Activated T-helper 9 cell treated with anti-CD3 and anti-CD28 coated beads, Interleukin-2, amount 50 U/mL, for 16 hours (primary cell): ENCODE measurements around the gene ATAD3C.
"Not testable (repeated sequence)": the region's sequence is repeated elsewhere in the genome, so short reads cannot be mapped to it uniquely, and the experiment has no call there.

Experiments used
- DNase-seq: peaks from one replicate; pipeline ENCODE4 v3.0.0-alpha.2; 2020; ENCODE audit warnings: low read depth

Gene ATAD3C

GRCh38 chr1:1419363-1419812 lies 30.1 kb upstream of the ATAD3C start:
- DNase-seq: no peak

DNA sequence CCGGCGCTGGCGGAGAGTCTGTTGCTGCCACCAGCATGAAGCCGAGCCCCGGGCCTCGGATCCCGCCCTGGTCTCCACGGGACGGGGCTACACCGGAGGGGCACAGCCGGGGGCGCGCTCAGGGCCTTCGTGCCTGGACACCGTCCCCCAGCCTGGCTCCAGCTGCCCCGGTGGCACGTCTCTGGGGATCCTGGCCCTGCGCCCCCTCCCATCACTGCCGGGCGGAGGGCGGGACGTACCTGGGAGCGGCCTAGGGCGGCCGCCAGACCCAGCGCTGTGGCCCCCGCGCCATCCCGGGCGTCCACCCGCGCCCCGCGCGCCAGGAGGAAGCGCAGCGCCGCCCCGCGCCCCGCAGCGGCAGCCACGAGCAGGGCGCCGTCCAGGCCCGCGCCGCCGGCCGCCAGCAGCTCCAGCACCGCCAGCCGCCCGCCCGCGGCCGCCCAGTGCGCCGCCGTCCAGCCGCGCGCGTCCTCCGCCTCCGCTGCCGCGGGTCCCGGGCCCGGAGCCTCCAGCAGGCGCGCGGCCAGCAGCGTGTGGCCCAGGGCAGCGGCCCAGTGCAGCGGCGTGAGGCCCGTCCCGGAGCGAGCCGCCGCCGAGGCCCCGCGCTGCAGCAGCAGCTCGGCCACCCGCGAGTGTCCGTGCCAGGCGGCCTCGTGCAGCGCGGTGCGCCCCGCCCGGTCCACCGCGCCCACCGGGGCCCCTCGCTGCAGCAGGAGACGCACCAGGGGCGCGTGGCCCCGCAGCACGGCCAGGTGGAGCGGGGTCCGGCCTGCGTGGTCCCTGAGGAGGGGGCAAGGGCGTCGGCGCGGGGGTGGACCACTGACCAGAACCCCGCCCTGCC lies 29.5 kb upstream of the ATAD3C start:
- DNase-seq: no peak

DNA sequence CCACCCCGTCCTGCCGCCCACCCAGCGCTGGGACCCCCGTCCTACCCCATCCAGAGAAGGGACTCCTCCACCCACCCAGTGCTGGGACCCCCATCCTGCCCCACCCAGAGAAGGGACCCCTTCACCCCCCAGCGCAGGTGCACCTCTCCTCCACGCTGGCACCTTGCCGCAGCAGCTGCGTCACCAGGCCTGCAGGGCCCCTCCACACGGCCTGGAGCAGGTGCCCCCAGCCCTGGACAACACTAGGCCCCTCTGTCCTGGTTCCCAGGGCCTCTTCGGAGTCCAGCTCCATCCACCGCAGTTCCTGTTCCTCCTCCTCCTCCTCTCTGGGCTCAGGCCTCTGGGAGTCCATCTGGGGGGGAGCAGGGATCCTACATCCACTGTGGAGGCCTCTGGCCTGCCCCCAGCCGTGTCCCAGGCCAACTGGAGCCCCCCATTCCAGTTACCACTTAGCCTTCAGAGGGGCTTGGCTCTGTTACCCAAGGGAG lies 28.8 kb upstream of the ATAD3C start:
- no peak for DNase-seq

DNA sequence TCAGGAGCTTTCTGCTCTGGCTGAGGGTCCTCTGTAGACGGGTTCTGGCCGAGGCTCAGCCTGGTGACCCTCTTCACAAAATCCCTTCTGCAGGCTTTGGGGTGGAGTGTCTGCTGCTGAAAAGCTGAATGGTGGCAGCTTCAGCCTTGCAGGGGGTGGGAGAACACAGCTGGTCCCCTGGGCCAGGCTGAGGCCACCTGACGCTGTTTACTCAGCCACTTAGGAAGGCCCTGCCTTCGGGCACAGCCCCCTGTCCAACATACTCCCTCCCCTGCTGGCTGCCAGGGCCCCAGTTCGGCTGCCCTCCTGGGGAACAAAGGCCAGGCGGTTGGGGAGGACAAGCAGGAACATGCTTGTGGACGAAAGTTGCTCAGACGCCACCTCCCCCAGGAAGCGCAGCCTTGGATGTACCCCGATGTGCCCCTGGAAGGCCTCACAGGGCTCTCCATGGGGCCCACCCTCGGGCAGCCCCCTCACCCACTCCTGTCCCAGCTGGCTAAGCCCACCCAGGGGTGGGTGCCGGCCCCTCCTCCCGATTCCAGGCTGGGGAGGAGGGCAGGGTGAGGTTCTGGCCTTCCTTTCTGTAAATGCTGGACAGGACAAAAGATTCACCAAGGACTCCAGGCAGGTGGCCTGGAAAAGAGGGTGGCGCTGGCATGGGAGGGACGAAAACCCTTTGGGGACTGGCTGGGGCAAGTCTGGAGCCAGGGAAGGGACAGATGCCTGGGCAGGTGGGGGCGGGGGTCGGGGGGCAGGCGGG lies 28.2 kb upstream of the ATAD3C start, which contains the start of gene ANKRD65:
Gene ANKRD65, minus strand, starts transcription at position 130 of the 760 bp plus-strand sequence. CDS start 271 bp downstream, outside the sequence.
- DNase-seq: no peak

- DNase-seq: no peak
These were observed 27.5 kb upstream of the ATAD3C start for GRCh38 chr1:1421907-1422464.

GRCh38 chr1:1422465-1423244 lies 26.8 kb upstream of the ATAD3C start:
- DNase-seq: no peak

GRCh38 chr1:1423245-1423597 lies 26.3 kb upstream of the ATAD3C start:
- DNase-seq: no peak

GRCh38 chr1:1424707-1425106 lies 24.8 kb upstream of the ATAD3C start:
- no peak for DNase-seq

DNA sequence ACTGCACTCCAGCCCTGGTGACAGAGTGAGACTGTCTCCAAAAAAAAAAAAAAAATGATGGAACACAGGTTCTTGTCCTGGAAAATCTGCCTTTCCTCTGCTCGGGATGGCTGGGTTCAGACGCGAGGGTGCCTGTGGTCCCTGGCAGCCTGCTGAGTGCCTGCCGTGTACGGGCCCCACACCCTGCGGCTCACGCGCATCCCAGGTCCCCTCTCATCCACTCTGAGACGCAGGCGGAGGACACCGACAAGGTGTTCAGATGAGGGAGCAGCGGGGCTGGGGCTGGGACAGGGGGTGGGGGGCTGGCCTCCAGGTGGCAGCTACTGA lies 24.1 kb upstream of the ATAD3C start:
- DNase-seq: no peak

DNA sequence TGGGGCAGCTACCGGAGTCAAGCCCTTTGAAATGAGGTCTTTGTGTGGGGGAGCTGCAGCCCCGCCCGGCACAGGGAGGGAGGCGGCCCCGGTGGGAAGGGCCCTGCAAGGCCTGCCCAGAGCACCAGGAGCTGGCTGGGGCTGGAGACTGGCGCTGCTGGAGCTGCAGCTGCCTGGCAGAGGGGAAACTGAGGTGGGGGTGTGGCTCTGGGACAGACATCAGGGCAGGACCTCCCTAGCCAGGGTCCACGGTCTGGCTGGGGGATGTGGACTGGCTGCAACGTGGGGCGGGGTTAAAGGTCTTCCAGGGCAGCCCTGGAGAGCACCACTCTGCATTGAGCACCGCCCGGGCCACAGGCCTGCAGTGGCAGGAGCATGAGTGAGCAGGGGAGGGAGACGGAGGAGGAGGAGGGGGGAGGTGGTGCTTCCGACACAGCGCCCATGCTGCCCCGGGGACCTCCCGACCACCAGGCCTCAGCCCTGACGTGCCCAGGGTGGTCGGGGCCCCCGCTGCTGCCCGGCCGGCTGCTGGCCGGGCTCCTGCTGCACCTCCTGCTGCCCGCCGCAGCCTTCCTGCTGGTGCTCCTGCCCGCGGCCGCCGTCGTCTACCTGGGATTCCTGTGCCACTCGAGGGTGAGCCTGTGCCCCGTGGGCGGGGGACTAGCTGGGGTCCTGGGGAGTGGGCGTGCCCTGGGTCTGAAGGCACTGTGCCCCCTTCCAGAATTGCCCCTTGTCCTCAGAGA lies 23.6 kb upstream of the ATAD3C start:
- no peak for DNase-seq

GRCh38 chr1:1426496-1427105 lies 22.9 kb upstream of the ATAD3C start:
- no peak for DNase-seq

- no peak for DNase-seq
These were observed 22.2 kb upstream of the ATAD3C start for GRCh38 chr1:1427106-1427819.

GRCh38 chr1:1427820-1428148 lies 21.7 kb upstream of the ATAD3C start:
- DNase-seq: no peak

DNA sequence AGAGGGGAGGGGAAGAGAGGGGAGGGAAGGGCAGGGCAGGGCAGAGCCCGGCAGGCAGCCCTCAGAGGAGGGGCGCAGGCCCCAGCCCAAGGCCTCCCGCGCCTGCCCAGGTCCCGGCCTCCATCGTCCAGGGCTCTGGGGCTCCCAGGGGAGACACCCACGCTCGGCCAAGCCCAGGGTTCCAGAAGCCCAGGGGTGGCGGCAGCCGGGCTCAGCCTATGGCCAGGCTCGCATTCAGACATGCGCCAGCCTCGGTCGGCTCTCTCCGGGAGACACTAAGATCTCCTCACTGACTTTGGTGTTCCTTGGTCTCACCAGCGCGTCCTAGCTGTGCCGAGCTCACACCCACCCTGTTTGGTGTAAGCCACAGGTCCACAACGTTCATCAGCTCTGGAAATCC lies 21.3 kb upstream of the ATAD3C start:
- no peak for DNase-seq

DNA sequence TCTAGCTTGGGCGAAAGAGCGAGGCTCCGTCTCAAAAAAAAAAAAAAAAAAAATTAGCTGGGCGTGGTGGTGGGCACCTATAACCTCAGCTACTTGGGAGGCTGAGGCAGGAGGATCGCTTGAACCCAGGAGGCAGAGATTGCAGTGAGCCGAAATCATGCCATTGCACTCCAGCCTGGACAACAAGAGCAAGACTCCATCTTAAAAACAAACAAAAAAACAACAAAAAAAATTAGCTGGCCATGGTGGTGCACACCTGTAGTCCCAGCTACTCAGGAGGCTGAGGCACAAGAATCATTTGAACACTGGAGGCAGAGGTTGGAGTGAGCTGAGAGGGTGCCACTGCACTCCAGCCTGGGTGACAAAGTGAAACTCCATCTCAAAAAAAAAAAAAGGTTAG lies 20.5 kb upstream of the ATAD3C start:
- not testable (repeated sequence) for DNase-seq

DNA sequence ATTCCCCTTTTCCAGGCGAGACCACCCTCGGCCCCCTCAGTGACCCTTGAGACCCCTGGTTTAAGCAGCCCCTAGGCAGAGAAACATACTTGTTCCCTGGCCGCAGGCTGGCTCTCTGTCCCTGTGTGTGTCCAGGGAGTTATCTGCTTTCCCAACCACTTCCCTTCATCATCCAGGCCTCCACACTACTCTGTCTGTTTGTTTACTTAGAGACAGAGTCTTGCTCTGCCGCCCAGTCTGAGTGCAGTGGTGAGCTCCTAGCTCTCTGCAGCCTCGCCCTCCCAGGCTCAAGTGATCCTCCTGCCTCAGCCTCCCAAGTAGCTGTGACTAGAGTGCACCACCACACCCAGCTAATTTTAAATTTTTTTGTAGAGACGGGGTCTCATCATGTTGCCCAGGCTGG lies 19.8 kb upstream of the ATAD3C start:
- DNase-seq: no peak

- DNase-seq: no peak
These were observed 19.1 kb upstream of the ATAD3C start for GRCh38 chr1:1430114-1430982.

GRCh38 chr1:1430992-1431844 lies 18.3 kb upstream of the ATAD3C start:
- DNase-seq: no peak
